H9 (cell line): Measurements from ENCODE around the gene SERPINB5. TPM values are rescaled to one million over a fixed set of nuclear protein-coding genes. Genes with fewer than 3 reads are reported as not detected.

Source experiments
- DNase-seq: peaks from one replicate; pipeline ENCODE4 v3.0.0-alpha.2; 2017
- H2AFZ ChIP-seq: one replicate; pipeline ENCODE4 v1.6.1; 2013; ENCODE audit warnings: mild to moderate bottlenecking, low read length, control low read depth, moderate library complexity
- H2AK5ac ChIP-seq: 2 replicates; pipeline ENCODE4 v1.6.1; 2013; ENCODE audit warnings: low read length, control low read depth, mixed read lengths; ENCODE audit not compliant: insufficient read length
- H2BK120ac ChIP-seq: one replicate; pipeline ENCODE4 v1.6.1; 2013; ENCODE audit warnings: low read depth, mild to moderate bottlenecking, low read length, control low read depth, inconsistent platforms; ENCODE audit not compliant: poor library complexity, severe bottlenecking
- H2BK12ac ChIP-seq: 2 replicates; pipeline ENCODE4 v1.6.1; 2013; ENCODE audit warnings: low read length, control low read depth, mixed read lengths, low read depth; ENCODE audit not compliant: insufficient read length
- H2BK15ac ChIP-seq: 2 replicates; pipeline ENCODE4 v1.6.1; 2013; ENCODE audit warnings: low read depth, low read length, control low read depth
- H2BK20ac ChIP-seq: one replicate; pipeline ENCODE4 v1.6.1; 2013; ENCODE audit warnings: low read depth, mild to moderate bottlenecking, low read length, control low read depth, inconsistent platforms; ENCODE audit not compliant: poor library complexity, severe bottlenecking
- H2BK5ac ChIP-seq: 2 replicates; pipeline ENCODE4 v1.6.1; 2013; ENCODE audit warnings: low read length, control low read depth, mixed read lengths; ENCODE audit not compliant: insufficient read length
- H3K14ac ChIP-seq: 2 replicates; pipeline ENCODE4 v1.6.1; 2013; ENCODE audit warnings: low read length, control low read depth; ENCODE audit not compliant: insufficient read depth
- H3K18ac ChIP-seq: 2 replicates; pipeline ENCODE4 v1.6.1; 2013; ENCODE audit warnings: low read depth, mild to moderate bottlenecking, mixed read lengths, low read length, control low read depth; ENCODE audit not compliant: insufficient read length
- H3K23ac ChIP-seq: 2 replicates; pipeline ENCODE4 v1.6.1; 2013; ENCODE audit warnings: low read length, control low read depth, mixed read lengths, low read depth; ENCODE audit not compliant: insufficient read length
- H3K23me2 ChIP-seq: 2 replicates; pipeline ENCODE4 v1.6.1; 2013; ENCODE audit warnings: low read depth, mild to moderate bottlenecking, mixed read lengths, low read length, control low read depth; ENCODE audit not compliant: insufficient read length, poor library complexity, severe bottlenecking
- H3K27ac ChIP-seq: 2 replicates; pipeline ENCODE4 v1.5.1; 2013; ENCODE audit warnings: low read length, control low read depth, mixed read lengths, low read depth; ENCODE audit not compliant: insufficient read length
- H3K27me3 ChIP-seq: 2 replicates; pipeline ENCODE4 v1.6.1; 2013; ENCODE audit warnings: low read length, control low read depth, inconsistent platforms; ENCODE audit not compliant: insufficient read depth
- H3K4ac ChIP-seq: 2 replicates; pipeline ENCODE4 v1.6.1; 2013; ENCODE audit warnings: low read depth, mild to moderate bottlenecking, control low read depth, inconsistent platforms, low read length, moderate library complexity
- H3K4me1 ChIP-seq: 2 replicates; pipeline ENCODE4 v1.6.1; 2013; ENCODE audit warnings: low read length, control low read depth, inconsistent platforms; ENCODE audit not compliant: insufficient read depth
- H3K4me2 ChIP-seq: 2 replicates; pipeline ENCODE4 v1.6.1; 2013; ENCODE audit warnings: low read length, control low read depth, mixed read lengths; ENCODE audit not compliant: insufficient read length, insufficient read depth
- H3K56ac ChIP-seq: 2 replicates; pipeline ENCODE4 v1.6.1; 2013; ENCODE audit warnings: low read depth, mild to moderate bottlenecking, mixed read lengths, low read length, control low read depth; ENCODE audit not compliant: insufficient read length
- H3K79me1 ChIP-seq: 2 replicates; pipeline ENCODE4 v1.6.1; 2013; ENCODE audit warnings: low read depth, mild to moderate bottlenecking, moderate library complexity, low read length, control low read depth, inconsistent platforms; ENCODE audit not compliant: insufficient read depth, poor library complexity, severe bottlenecking
- H3K79me2 ChIP-seq: 2 replicates; pipeline ENCODE4 v1.6.1; 2013; ENCODE audit warnings: low read length, control low read depth, inconsistent platforms; ENCODE audit not compliant: insufficient read depth
- H3K9ac ChIP-seq: 2 replicates; pipeline ENCODE4 v1.6.1; 2013; ENCODE audit warnings: low read length, control low read depth, mixed read lengths; ENCODE audit not compliant: insufficient read length; ENCODE audit errors: extremely low read depth
- H3K9me3 ChIP-seq: one replicate; pipeline ENCODE4 v1.6.1; 2013; ENCODE audit warnings: low read depth, low read length, inconsistent platforms; ENCODE audit not compliant: control insufficient read depth
- H3T11ph ChIP-seq: one replicate; pipeline ENCODE4 v1.6.1; 2013; ENCODE audit warnings: mild to moderate bottlenecking, low read length, control low read depth, inconsistent platforms
- H4K20me1 ChIP-seq: one replicate; pipeline ENCODE4 v1.6.1; 2013; ENCODE audit not compliant: control insufficient read depth, insufficient read length, insufficient read depth
- H4K5ac ChIP-seq: 2 replicates; pipeline ENCODE4 v1.6.1; 2013; ENCODE audit warnings: low read depth, mild to moderate bottlenecking, mixed read lengths, low read length, control low read depth; ENCODE audit not compliant: insufficient read length
- H4K8ac ChIP-seq: replicated peaks from 2 replicates; pipeline ENCODE4 v1.6.1; 2013; ENCODE audit warnings: low read length, control low read depth, mixed read lengths, low read depth; ENCODE audit not compliant: insufficient read length
- H4K91ac ChIP-seq: 2 replicates; pipeline ENCODE4 v1.6.1; 2013; ENCODE audit warnings: low read depth, mild to moderate bottlenecking, moderate library complexity, mixed read lengths, low read length, control low read depth; ENCODE audit not compliant: insufficient read length
- H3K27ac Mint-ChIP-seq, 3 experiments: 2 replicates in 2 of 3; 3 replicates in 1 of 3; pipeline ENCODE4 v1.8.0; 2020 to 2021; ENCODE audit warnings: mixed read lengths in 3 of 3, mild to moderate bottlenecking in 1 of 3, moderate library complexity in 1 of 3
- H3K27me3 Mint-ChIP-seq: 2 replicates; pipeline ENCODE4 v1.8.0; 2021; ENCODE audit warnings: low read depth, mild to moderate bottlenecking, moderate library complexity, mixed read lengths
- H3K36me3 Mint-ChIP-seq, 3 experiments: 2 replicates in 2 of 3; 3 replicates in 1 of 3; pipeline ENCODE4 v1.8.0; 2020 to 2021; ENCODE audit warnings: low read depth in 3 of 3, mixed read lengths in 3 of 3; ENCODE audit not compliant: insufficient read depth in 1 of 3
- H3K4me1 Mint-ChIP-seq, 2 experiments: 2 replicates each; pipeline ENCODE4 v1.8.0; 2020; ENCODE audit warnings: mixed read lengths in 2 of 2
- H3K4me3 Mint-ChIP-seq, 2 experiments: 2 replicates in 1 of 2; 3 replicates in 1 of 2; pipeline ENCODE4 v1.8.0; 2020 to 2021; ENCODE audit warnings: mild to moderate bottlenecking in 2 of 2, mixed read lengths in 2 of 2, moderate library complexity in 1 of 2
- H3K9me3 Mint-ChIP-seq, 2 experiments: 2 replicates in 1 of 2; 3 replicates in 1 of 2; pipeline ENCODE4 v1.8.0; 2020; ENCODE audit warnings: mild to moderate bottlenecking in 2 of 2, mixed read lengths in 2 of 2, moderate library complexity in 1 of 2
- CTCF ChIP-seq: fragments of 200-600 bp; sonication (generic); conservative IDR thresholded peaks from 3 replicates; pipeline ENCODE4 v1.8.0; 2021; ENCODE audit warnings: antibody characterized with exemption, mild to moderate bottlenecking
- WGBS: extraction: QIAGEN DNeasy Blood & Tissue Kit; methylation state at CpG from one replicate; pipeline ENCODE4 v1.1.7; 2013; ENCODE audit warnings: missing lambda C conversion rate, low lambda C conversion rate, mixed read lengths; ENCODE audit not compliant: insufficient read length; ENCODE audit errors: extremely low coverage; 5-methylcytosine and 5-hydroxymethylcytosine counted together
- total RNA-seq: library from RNA; stranded (reverse); gene quantifications from 2 replicates; pipeline ENCODE4 v1.2.1, GENCODE V29; 2021

Gene SERPINB5
- total RNA-seq, 1 experiment from 2014 or later, result not detected

- no peaks in the 10 kb centered on the region for H3K23me2 ChIP-seq
- H3K4me1 ChIP-seq, result no peaks in the 10 kb centered on the region
- H4K20me1 ChIP-seq, result no peaks in the 10 kb centered on the region
- no peak overlapping the region for H3K4me2 ChIP-seq
- no peaks in the 10 kb centered on the region for H3K9me3 Mint-ChIP-seq
- no peak overlapping the region for H4K91ac ChIP-seq
- H3K23ac ChIP-seq, result no peak overlapping the region
- no peak overlapping the region for H3K27ac Mint-ChIP-seq
- TF ChIP-seq CTCF, result no peak
- H3K79me2 ChIP-seq, result no peaks in the 10 kb centered on the region
- no peak overlapping the region for H3K4ac ChIP-seq
- no peak overlapping the region for H4K8ac ChIP-seq
- H2BK12ac ChIP-seq, result no peak overlapping the region
- no peaks in the 10 kb centered on the region for H3K27me3 ChIP-seq
- no peak overlapping the region for H3T11ph ChIP-seq
- no CpG with 5 or more reads among the region's 2 CpGs for WGBS
- no peak overlapping the region for H2BK15ac ChIP-seq
- no peaks in the 10 kb centered on the region for H3K79me1 ChIP-seq
- no peak overlapping the region for H2AFZ ChIP-seq
- H2BK120ac ChIP-seq, result no peak overlapping the region
- no peak overlapping the region for H3K56ac ChIP-seq
- no peaks in the 10 kb centered on the region for H3K9me3 ChIP-seq
- no peak overlapping the region for H2AK5ac ChIP-seq
- no peaks in the 10 kb centered on the region for H3K4me1 Mint-ChIP-seq
- DNase-seq, result no peak
- H3K9ac ChIP-seq, result no peak overlapping the region
- no peak overlapping the region for H4K5ac ChIP-seq
- H2BK5ac ChIP-seq, result no peak overlapping the region
- H3K4me3 Mint-ChIP-seq, result no peak overlapping the region
- no peak overlapping the region for H3K18ac ChIP-seq
- no peaks in the 10 kb centered on the region for H3K36me3 Mint-ChIP-seq
- no peak overlapping the region for H2BK20ac ChIP-seq
- H3K27ac ChIP-seq, result no peak overlapping the region
- H3K14ac ChIP-seq, result no peak overlapping the region
- no peaks in the 10 kb centered on the region for H3K27me3 Mint-ChIP-seq
Observed at GRCh38 chr18:63438181-63438580, 38.6 kb upstream of the SERPINB5 start.
